HepG2 (cell line): Measurements from ENCODE around the gene HPDL. TPM values are rescaled to one million over a fixed set of nuclear protein-coding genes. Genes with fewer than 3 reads are reported as not detected.
A peak's percentile ranks its signal among the peaks of the same experiment; 100 is the strongest.

Source experiments
- ATM ChIP-seq: fragments of 450-650 bp; IDR thresholded peaks from 2 replicates; pipeline ENCODE4 v1.7.1; 2017; ENCODE audit warnings: mild to moderate bottlenecking, borderline replicate concordance
- HDAC2 ChIP-seq: sonication (generic); formaldehyde crosslinking; IDR thresholded peaks from 2 replicates; pipeline ENCODE4 v1.4.0; 2020; ENCODE audit warnings: missing genetic modification reagents
- HNF4A ChIP-seq: sonication (generic); formaldehyde crosslinking; IDR thresholded peaks from 2 replicates; pipeline ENCODE4 v1.4.0; 2020; ENCODE audit warnings: missing genetic modification reagents
- LCORL ChIP-seq, 2 experiments: fragments of 450-650 bp in 1 of 2; sonication (generic) in 1 of 2; formaldehyde crosslinking in 1 of 2; IDR thresholded peaks; 2 replicates each; pipeline versions ENCODE4 v1.5.0 to v1.6.1; 2017 to 2020; ENCODE audit warnings: antibody characterized with exemption in 1 of 2, missing genetic modification reagents in 1 of 2
- MAFF ChIP-seq: IDR thresholded peaks from 2 replicates; pipeline ENCODE4 v1.6.1; 2011; ENCODE audit warnings: low read depth, low read length, improper control_type of control experiment
- RARG ChIP-seq: sonication (generic); formaldehyde crosslinking; IDR thresholded peaks from 2 replicates; pipeline ENCODE4 v1.4.0; 2020; ENCODE audit warnings: low read depth, mild to moderate bottlenecking, missing genetic modification reagents
- TAF15 ChIP-seq: fragments of 200-400 bp; formaldehyde crosslinking; IDR thresholded peaks from one replicate; pipeline ENCODE4 v1.6.1; 2018; ENCODE audit warnings: mild to moderate bottlenecking, low read depth, low read length; ENCODE audit not compliant: poor library complexity, severe bottlenecking
- TEAD3 ChIP-seq: optimal IDR thresholded peaks from 2 replicates; pipeline ENCODE3; 2016; ENCODE audit warnings: borderline replicate concordance
- ZFP36L1 ChIP-seq: sonication (generic); formaldehyde crosslinking; IDR thresholded peaks from 2 replicates; pipeline ENCODE4 v1.8.0; 2022; ENCODE audit warnings: mild to moderate bottlenecking, missing genetic modification reagents, moderate library complexity
- ZNF260 ChIP-seq: sonication (generic); formaldehyde crosslinking; IDR thresholded peaks from 2 replicates; pipeline ENCODE4 v1.4.0; 2020; ENCODE audit warnings: missing genetic modification reagents, low read depth, mild to moderate bottlenecking, borderline replicate concordance
- ZNF441 ChIP-seq: sonication (generic); formaldehyde crosslinking; IDR thresholded peaks from 2 replicates; pipeline ENCODE4 v1.7.0; 2021; ENCODE audit warnings: missing genetic modification reagents, borderline replicate concordance
- ZNF549 ChIP-seq: sonication (generic); formaldehyde crosslinking; IDR thresholded peaks from 2 replicates; pipeline ENCODE4 v1.5.0; 2020; ENCODE audit warnings: missing genetic modification reagents
- ZNF850 ChIP-seq: sonication (generic); formaldehyde crosslinking; conservative IDR thresholded peaks from 2 replicates; pipeline ENCODE4 v1.9.0; 2021; ENCODE audit warnings: mild to moderate bottlenecking, missing genetic modification reagents
- polyA plus RNA-seq, 8 experiments: library from polyadenylated mRNA; depleted of rRNA in 3 of 8; stranded (reverse) in 7 of 8; unstranded in 1 of 8; fragments of >200 nt; fragmentation: Illumina TruSeq in 4 of 8; extraction: Trizol in 4 of 8; gene quantifications; 2 replicates each; pipeline versions ENCODE4 v1.2.1 to v1.2.3, GENCODE V29; 2011 to 2016; ENCODE audit warnings: low read depth in 4 of 8, missing spikeins in 1 of 8, mixed read lengths in 1 of 8; ENCODE audit not compliant: insufficient read depth in 1 of 8
- total RNA-seq, 5 experiments: library from RNA; depleted of rRNA; stranded (reverse); fragments of >200 nt; fragmentation: Illumina TruSeq; extraction: Trizol; gene quantifications; 2 replicates each; pipeline ENCODE4 v1.2.3, GENCODE V29; 2016; ENCODE audit warnings: low read depth in 1 of 5
- TF ChIP-seq, protein P1 (sequence below): sonication (generic); formaldehyde crosslinking; IDR thresholded peaks from 2 replicates; pipeline ENCODE4 v1.5.1; 2020; ENCODE audit warnings: mild to moderate bottlenecking, missing genetic modification reagents, borderline replicate concordance
- TF ChIP-seq, protein P2 (sequence below): sonication (generic); formaldehyde crosslinking; IDR thresholded peaks from 2 replicates; pipeline ENCODE4 v1.5.0; 2020; ENCODE audit warnings: missing genetic modification reagents
- TF ChIP-seq, protein P3 (sequence below): sonication (generic); formaldehyde crosslinking; IDR thresholded peaks from 2 replicates; pipeline ENCODE4 v1.4.0; 2020; ENCODE audit warnings: missing genetic modification reagents
- TF ChIP-seq, protein P4 (sequence below): sonication (generic); formaldehyde crosslinking; IDR thresholded peaks from 2 replicates; pipeline ENCODE4 v1.4.0; 2020; ENCODE audit warnings: mild to moderate bottlenecking, missing genetic modification reagents, borderline replicate concordance

HPDL gene
- total and polyA plus RNA-seq, 2 of the 13 experiments (the other 11 are each of a cell fraction or from before 2014, with no cell fraction given), result not detected

DNA sequence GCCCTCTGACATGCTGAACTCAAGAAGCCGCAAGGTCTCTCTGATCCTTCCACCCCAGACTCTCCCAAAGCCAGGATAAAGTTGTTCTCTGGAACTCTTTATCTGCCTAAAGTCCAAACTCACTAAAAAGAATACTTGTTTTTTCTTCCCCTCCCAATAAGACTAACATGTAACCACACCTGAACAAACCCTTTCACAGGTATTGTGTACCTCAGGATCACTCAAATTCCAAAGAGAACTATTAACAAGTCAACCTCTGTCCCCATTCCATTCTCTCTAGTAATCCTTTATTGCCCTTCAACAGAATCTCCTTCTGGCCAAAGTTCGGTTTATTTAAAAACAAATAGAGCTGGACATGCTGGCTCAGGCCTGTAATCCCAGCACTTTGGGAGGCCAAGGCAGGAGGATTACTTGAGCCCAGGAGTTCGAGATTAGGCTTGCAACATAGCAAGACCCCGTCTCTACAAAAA is 9.2 kb downstream of the HPDL start (continued):
- TF ChIP-seq, protein P1, sequence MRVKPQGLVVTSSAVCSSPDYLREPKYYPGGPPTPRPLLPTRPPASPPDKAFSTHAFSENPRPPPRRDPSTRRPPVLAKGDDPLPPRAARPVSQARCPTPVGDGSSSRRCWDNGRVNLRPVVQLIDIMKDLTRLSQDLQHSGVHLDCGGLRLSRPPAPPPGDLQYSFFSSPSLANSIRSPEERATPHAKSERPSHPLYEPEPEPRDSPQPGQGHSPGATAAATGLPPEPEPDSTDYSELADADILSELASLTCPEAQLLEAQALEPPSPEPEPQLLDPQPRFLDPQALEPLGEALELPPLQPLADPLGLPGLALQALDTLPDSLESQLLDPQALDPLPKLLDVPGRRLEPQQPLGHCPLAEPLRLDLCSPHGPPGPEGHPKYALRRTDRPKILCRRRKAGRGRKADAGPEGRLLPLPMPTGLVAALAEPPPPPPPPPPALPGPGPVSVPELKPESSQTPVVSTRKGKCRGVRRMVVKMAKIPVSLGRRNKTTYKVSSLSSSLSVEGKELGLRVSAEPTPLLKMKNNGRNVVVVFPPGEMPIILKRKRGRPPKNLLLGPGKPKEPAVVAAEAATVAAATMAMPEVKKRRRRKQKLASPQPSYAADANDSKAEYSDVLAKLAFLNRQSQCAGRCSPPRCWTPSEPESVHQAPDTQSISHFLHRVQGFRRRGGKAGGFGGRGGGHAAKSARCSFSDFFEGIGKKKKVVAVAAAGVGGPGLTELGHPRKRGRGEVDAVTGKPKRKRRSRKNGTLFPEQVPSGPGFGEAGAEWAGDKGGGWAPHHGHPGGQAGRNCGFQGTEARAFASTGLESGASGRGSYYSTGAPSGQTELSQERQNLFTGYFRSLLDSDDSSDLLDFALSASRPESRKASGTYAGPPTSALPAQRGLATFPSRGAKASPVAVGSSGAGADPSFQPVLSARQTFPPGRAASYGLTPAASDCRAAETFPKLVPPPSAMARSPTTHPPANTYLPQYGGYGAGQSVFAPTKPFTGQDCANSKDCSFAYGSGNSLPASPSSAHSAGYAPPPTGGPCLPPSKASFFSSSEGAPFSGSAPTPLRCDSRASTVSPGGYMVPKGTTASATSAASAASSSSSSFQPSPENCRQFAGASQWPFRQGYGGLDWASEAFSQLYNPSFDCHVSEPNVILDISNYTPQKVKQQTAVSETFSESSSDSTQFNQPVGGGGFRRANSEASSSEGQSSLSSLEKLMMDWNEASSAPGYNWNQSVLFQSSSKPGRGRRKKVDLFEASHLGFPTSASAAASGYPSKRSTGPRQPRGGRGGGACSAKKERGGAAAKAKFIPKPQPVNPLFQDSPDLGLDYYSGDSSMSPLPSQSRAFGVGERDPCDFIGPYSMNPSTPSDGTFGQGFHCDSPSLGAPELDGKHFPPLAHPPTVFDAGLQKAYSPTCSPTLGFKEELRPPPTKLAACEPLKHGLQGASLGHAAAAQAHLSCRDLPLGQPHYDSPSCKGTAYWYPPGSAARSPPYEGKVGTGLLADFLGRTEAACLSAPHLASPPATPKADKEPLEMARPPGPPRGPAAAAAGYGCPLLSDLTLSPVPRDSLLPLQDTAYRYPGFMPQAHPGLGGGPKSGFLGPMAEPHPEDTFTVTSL, result peak; percentile 70; the same call in 1 of the 2 replicates
- TF ChIP-seq ZNF441 (CRISPR knock-in tag) (peak; percentile 36; the same call in 1 of the 2 replicates), MAFF (no peak), ATM (no peak), LCORL (IDR thresholded peaks at IDR 0.05) (peak; percentile 32; the same call in 1 of the 2 replicates), LCORL (CRISPR knock-in tag; IDR thresholded peaks at IDR 0.05) (peak; percentile 79; the same call in 1 of the 2 replicates), HDAC2 (peak; percentile 77), ZNF260 (CRISPR knock-in tag) (no peak), ZFP36L1 (CRISPR knock-in tag) (no peak), TEAD3 (peak; percentile 90), ZNF850 (CRISPR knock-in tag) (no peak), ZNF549 (CRISPR knock-in tag) (no peak), TAF15 (no peak), HNF4A (peak; percentile 91), RARG (CRISPR knock-in tag) (no peak)
- TF ChIP-seq, protein P2, sequence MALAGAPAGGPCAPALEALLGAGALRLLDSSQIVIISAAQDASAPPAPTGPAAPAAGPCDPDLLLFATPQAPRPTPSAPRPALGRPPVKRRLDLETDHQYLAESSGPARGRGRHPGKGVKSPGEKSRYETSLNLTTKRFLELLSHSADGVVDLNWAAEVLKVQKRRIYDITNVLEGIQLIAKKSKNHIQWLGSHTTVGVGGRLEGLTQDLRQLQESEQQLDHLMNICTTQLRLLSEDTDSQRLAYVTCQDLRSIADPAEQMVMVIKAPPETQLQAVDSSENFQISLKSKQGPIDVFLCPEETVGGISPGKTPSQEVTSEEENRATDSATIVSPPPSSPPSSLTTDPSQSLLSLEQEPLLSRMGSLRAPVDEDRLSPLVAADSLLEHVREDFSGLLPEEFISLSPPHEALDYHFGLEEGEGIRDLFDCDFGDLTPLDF (CRISPR knock-in tag), result no peak
- TF ChIP-seq, protein P3, sequence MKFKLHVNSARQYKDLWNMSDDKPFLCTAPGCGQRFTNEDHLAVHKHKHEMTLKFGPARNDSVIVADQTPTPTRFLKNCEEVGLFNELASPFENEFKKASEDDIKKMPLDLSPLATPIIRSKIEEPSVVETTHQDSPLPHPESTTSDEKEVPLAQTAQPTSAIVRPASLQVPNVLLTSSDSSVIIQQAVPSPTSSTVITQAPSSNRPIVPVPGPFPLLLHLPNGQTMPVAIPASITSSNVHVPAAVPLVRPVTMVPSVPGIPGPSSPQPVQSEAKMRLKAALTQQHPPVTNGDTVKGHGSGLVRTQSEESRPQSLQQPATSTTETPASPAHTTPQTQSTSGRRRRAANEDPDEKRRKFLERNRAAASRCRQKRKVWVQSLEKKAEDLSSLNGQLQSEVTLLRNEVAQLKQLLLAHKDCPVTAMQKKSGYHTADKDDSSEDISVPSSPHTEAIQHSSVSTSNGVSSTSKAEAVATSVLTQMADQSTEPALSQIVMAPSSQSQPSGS (CRISPR knock-in tag), result peak; percentile 64; the same call in 1 of the 2 replicates
- TF ChIP-seq, protein P4, sequence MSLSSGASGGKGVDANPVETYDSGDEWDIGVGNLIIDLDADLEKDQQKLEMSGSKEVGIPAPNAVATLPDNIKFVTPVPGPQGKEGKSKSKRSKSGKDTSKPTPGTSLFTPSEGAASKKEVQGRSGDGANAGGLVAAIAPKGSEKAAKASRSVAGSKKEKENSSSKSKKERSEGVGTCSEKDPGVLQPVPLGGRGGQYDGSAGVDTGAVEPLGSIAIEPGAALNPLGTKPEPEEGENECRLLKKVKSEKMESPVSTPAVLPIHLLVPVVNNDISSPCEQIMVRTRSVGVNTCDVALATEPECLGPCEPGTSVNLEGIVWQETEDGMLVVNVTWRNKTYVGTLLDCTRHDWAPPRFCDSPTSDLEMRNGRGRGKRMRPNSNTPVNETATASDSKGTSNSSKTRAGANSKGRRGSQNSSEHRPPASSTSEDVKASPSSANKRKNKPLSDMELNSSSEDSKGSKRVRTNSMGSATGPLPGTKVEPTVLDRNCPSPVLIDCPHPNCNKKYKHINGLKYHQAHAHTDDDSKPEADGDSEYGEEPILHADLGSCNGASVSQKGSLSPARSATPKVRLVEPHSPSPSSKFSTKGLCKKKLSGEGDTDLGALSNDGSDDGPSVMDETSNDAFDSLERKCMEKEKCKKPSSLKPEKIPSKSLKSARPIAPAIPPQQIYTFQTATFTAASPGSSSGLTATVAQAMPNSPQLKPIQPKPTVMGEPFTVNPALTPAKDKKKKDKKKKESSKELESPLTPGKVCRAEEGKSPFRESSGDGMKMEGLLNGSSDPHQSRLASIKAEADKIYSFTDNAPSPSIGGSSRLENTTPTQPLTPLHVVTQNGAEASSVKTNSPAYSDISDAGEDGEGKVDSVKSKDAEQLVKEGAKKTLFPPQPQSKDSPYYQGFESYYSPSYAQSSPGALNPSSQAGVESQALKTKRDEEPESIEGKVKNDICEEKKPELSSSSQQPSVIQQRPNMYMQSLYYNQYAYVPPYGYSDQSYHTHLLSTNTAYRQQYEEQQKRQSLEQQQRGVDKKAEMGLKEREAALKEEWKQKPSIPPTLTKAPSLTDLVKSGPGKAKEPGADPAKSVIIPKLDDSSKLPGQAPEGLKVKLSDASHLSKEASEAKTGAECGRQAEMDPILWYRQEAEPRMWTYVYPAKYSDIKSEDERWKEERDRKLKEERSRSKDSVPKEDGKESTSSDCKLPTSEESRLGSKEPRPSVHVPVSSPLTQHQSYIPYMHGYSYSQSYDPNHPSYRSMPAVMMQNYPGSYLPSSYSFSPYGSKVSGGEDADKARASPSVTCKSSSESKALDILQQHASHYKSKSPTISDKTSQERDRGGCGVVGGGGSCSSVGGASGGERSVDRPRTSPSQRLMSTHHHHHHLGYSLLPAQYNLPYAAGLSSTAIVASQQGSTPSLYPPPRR, result 0 out of 2 replicates have a peak, but pooled peaks have one; percentile 39
